GM06990 (cell line): ENCODE data around the gene NUB1.

Experiments
- DNase-seq: peaks from one replicate; pipeline ENCODE4 v3.0.0-alpha.2; 2011; ENCODE audit not compliant: insufficient read length; ENCODE audit errors: extremely low read depth
- H3K27me3 ChIP-seq: replicated peaks from 2 replicates; pipeline ENCODE4 v1.6.0; 2011; ENCODE audit warnings: low read length; ENCODE audit not compliant: control insufficient read depth, insufficient read depth
- H3K36me3 ChIP-seq: 2 replicates; pipeline ENCODE4 v1.5.1; 2011; ENCODE audit warnings: low read length; ENCODE audit not compliant: control insufficient read depth, insufficient read depth
- H3K4me3 ChIP-seq: replicated peaks from 2 replicates; pipeline ENCODE4 v1.5.1; 2011; ENCODE audit warnings: low read depth, mild to moderate bottlenecking, control low read depth, low read length
- CTCF ChIP-seq: IDR thresholded peaks from 2 replicates; pipeline ENCODE4 v1.5.1; 2011; ENCODE audit warnings: low read length, control low read depth, mild to moderate bottlenecking, inconsistent platforms; ENCODE audit not compliant: insufficient read depth, poor library complexity, severe bottlenecking

NUB1 gene

GRCh38 chr7:151389768-151390597, 48.4 kb downstream of the NUB1 start:
- Histone ChIP-seq H3K4me3 (no peak overlapping the region), H3K36me3 (no peaks in the 10 kb centered on the region), H3K27me3 (no peaks in the 10 kb centered on the region; the same call in none of the 2 replicates)
- no peak for DNase-seq
- no peak for TF ChIP-seq CTCF

GRCh38 chr7:151390598-151391357, 49.2 kb downstream of the NUB1 start:
- Histone ChIP-seq H3K27me3 (no peaks in the 10 kb centered on the region; the same call in none of the 2 replicates), H3K4me3 (no peak overlapping the region), H3K36me3 (no peaks in the 10 kb centered on the region)
- no peak for DNase-seq
- no peak for TF ChIP-seq CTCF

GRCh38 chr7:151391358-151391730, 49.7 kb downstream of the NUB1 start:
- H3K27me3 ChIP-seq: no peaks in the 10 kb centered on the region; the same call in none of the 2 replicates
- no peak for TF ChIP-seq CTCF
- H3K36me3 ChIP-seq: no peaks in the 10 kb centered on the region
- no peak for DNase-seq
- no peak overlapping the region for H3K4me3 ChIP-seq

GRCh38 chr7:151392002-151392401, 50.4 kb downstream of the NUB1 start:
- Histone ChIP-seq H3K4me3 (no peak overlapping the region), H3K36me3 (no peaks in the 10 kb centered on the region), H3K27me3 (no peaks in the 10 kb centered on the region; the same call in none of the 2 replicates)
- no peak for DNase-seq
- TF ChIP-seq CTCF: no peak

- no peaks in the 10 kb centered on the region for H3K36me3 ChIP-seq
- no peaks in the 10 kb centered on the region; the same call in none of the 2 replicates for H3K27me3 ChIP-seq
- no peak for TF ChIP-seq CTCF
- no peak overlapping the region for H3K4me3 ChIP-seq
- no peak for DNase-seq
Observed at GRCh38 chr7:151392426-151392825, 50.8 kb downstream of the NUB1 start.
